HG03469 (cell line): ENCODE measurements around the gene CRKL.
"Not testable (repeated sequence)": the region's sequence is repeated elsewhere in the genome, so short reads cannot be mapped to it uniquely, and the experiment has no call there.

Source experiments
- ATAC-seq: cut with Tn5 transposase; IDR thresholded peaks from one replicate; pipeline ENCODE4 v1.9.1; 2021; ENCODE audit warnings: mild to moderate bottlenecking, moderate library complexity, moderate number of reproducible peaks; ENCODE audit not compliant: unreplicated experiment

Gene CRKL

GRCh38 chr22:20901093-20902033, 15.8 kb upstream of the CRKL start:
- ATAC-seq, result not testable (repeated sequence)

DNA sequence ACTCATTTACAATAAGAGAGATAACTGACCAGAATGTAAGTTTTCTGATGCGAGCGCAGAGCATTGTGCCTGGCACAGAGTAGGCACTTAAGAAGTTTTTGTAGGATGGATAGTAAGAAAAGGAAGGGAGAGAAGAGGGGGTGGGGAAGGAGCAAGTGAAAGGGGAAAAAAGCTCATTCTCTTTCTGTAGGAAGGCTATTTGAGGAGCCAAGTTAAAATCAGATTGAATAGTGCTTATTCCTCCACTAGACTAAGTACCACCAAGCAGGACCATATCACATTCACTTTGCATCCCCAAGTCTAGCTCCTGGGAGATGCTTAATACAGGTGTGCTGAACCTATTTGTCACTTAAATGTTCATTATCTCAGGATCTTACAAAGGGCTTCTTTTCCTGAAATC, 14.1 kb upstream of the CRKL start:
- no peak for ATAC-seq

GRCh38 chr22:20904008-20904979, 12.9 kb upstream of the CRKL start:
- no peak for ATAC-seq

DNA sequence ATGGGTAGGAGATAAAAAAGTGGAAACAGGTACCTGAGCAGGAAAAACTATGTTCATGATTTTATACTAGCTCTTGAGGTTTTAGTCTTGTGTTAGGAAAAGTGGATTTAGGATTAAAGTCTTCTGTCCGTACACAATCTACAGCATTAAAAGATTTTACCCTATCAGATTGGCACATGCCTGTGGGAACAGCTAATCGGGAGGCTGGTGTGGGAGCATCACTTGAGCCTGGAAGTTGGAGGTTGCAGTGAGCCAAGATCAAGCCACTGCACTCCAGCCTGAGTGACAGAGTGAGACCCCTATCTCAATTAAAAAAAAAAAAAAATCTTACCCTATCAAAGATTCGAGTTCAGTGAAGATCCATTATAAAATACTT, 12.2 kb upstream of the CRKL start:
- no peak for ATAC-seq

DNA sequence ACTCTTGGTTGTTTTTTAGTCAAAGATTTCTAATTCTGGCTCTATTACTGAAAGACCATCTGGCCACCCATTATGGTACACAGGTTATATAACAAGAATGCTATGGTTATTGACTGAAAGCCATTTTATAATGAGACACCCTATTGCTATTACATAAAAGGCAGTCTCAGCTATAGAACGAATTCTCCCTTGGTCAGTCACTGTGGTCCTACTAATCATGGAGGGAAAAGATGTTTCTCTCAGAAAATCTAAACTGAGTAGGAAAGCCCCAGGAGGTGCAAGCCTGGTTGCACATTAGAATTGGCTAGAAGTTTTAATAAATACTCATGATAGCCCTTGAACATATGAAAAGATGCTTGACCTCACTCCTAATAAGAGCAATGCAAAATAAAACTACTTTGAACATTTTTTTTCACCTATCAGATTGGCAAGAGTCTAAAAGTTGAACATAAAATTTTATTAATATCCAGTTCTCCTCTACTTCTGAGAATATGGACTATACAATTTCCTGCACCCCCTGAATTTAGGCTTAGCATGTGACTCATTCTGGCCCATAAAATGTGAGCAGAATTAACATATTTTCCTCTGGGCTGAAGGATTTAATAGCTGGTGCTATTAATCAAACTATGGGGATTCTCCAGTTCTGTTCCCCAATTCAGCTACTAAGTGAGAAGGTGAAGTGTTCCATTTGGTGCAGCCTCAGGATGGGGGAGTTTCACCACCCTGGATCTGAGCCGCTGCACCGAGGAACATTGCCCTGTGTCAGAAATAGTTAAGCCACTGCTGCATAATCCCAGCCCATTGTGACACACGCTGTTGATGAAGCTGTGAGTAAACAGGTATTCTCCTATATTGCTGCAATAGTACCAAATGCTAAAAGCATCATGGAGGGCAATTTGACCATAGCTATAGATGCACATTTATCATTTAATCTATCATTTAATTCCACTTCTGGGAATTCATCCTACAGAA, 11.5 kb upstream of the CRKL start:
- ATAC-seq, result no peak

- ATAC-seq, result no peak
These were observed 10.8 kb upstream of the CRKL start for GRCh38 chr22:20906387-20906767.

GRCh38 chr22:20908717-20909116, 8.5 kb upstream of the CRKL start:
- not testable (repeated sequence) for ATAC-seq

- no peak for ATAC-seq
These were observed 7.5 kb upstream of the CRKL start for GRCh38 chr22:20909543-20910303.

- no peak for ATAC-seq
These were observed 4.7 kb upstream of the CRKL start for GRCh38 chr22:20912494-20912893.

DNA sequence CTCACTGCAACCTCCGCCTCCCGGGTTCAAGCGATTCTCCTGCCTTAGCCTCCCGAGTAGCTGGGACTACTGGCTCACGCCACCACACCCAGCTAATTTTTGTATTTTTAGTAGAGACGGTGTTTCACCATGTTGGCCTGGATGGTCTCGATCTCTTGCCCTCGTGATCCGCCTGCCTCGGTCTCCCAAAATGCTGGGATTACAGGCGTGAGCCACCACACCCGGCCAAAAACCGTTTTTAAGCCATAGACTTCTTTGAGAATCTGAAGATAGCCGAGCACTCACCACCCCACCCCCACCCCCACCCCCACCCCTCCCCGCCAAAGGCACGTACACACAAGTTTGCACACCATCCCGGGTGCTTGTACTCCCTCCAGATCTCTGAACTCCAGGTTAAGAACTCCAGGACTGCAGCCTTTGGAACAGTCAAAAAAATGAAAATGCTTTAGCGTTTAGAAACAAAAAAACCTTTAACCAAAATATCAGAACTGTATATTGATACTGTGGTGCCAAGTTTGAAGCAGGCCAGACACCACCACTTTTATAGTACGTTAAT, 1.5 kb downstream of the CRKL start:
- ATAC-seq, result no peak

DNA sequence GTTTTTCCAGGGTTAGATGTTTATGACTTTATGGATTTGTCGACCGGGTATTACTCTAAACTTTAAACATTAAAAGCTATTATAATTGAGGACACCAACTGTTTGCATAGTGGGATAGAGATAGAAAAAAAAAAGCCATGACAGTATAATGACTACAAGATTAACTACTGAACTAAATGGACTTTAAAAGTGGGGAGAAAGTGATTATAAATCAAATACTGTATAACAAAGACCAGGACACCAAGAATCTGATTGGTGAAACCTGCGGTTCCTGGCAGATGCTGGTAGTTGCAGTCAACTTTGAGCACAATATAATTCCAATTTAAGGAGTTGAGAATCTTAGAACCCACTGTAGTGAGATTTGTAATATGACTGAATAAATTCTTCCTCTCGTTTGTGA, 2.5 kb downstream of the CRKL start:
- ATAC-seq, result no peak

DNA sequence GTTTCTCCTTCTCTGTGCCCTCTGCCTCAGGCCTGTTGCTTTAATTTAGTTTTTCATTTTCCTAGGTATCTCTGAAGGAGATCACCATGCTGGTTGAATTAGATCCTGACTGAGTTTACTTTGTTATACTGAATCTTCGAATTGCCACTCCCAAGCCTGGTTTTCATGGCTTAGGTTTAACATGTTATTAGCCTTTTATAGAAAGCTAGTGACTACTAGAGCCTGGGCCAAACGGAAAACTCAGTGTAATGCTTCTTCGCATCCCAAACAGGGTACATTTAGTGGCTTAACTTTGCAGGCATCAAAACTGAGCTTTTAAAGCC, 3.6 kb downstream of the CRKL start:
- no peak for ATAC-seq

DNA sequence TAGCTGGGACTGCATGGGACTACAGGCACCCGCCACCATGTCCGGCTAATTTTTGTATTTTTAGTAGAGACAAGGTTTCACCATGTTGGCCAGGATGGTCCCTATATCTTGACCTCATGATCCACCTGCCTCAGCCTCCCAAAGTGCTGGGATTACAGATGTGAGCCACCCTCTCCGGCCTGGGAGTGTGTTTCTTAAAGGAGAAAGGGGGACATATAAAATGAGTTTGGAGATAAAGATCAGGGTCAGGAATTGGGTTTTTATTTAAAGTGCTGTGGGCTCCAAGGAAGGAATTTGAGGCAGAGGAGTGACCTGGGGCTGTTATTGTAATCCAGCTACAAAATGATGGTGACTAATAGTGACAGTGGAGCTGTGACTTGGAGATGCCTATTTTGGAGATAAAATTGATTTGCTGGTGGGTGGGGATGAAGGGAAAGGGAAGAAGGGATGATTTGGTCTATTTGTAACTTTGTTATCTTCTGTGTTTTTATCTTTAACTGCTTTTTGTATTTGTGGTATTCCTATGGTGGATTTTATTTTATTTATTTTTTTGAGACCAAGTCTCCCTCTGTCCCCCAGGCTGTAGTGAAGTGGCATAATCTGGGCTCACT, 5.0 kb downstream of the CRKL start:
- no peak for ATAC-seq

DNA sequence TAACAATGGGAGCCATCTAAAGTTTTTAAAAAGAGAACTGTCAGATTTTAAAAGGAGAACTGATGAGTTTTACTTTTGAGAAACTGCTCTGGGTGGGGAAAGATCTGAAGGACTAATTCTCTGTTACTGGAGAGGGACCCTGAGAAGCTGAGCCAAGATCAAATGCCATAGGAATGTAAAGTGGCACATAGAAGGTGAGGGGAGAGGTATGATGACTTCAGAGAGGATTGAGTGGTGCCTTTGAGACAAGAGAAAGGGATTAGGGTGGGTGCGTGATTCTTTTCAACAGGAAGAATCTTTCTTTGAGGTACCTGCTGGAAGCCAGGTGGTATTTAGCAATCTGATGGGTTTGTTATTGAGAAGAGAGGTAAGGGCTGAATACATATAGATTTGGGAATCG, 9.0 kb downstream of the CRKL start:
- no peak for ATAC-seq

DNA sequence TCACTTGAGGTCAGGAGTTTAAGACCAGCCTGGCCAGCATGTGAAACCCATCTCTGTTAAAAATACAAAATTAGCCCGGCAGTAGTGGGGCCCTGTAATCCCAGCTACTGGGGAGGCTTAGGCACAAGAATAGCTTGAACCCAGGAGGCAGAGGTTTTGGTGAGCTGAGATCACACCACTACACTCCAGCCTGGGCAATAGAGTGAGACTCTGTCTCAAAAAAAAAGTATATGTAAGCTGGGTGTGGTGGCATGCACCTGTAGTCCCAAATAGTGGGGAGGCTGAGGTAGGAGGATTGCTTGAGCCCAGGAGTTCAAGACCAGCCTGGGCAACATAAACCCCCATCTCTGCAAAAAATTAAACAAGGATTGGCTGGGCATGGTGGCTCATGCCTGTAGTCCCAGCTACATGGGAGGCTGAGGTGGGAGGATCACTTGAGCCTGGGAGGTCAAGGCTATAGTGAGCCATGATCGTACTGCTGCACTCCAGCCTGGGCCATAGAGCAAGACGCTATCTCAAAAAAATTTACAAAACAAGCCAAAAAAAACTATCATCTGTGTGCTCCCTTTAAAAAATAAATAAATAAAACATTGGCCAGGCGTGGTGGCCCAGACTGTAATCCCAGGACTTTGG, 10.8 kb downstream of the CRKL start:
- no peak for ATAC-seq

DNA sequence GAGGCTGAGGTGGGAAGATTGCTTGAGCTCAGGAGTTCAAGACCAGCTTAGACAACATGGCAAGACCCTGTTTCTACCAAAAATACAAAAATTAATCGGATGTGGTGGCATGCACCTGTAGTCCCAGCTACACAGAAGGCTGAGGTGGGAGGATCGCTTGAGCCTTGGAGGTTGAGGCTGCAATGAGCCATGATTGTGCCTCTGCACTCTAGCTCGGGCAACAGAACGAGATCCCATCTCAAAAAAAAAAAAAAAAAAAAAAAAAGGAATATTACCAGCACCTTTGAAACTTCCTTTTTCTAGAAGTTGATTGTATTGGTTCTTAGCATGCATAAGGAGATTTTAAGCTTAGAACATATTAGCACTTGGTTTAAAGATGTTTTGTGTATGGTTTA, 11.4 kb downstream of the CRKL start:
- ATAC-seq, result no peak

DNA sequence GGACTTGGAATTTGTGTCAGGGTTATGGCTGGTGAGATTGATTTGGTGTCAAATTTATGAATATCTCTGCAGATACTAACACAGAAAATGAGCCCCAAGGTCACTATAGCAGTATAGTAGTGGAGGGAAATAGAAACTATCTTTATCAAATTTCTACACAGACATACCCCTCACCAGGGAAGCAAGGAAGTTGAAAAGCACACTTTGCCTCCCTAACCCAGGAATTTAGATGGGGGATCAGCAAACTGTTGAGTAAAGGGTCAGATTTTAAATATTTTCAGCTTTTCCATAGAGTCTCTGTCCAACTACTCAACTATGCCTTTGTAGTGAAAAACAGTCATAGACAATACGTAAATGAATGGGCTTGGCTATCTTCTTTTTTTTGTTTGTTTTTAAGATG, 12.8 kb downstream of the CRKL start:
- no peak for ATAC-seq

GRCh38 chr22:20930435-20930834, 13.2 kb downstream of the CRKL start:
- not testable (repeated sequence) for ATAC-seq
